Dermis microvascular lymphatic vessel endothelial cell (primary cell): ENCODE data around the gene TRMT112. TPM values are rescaled to one million over a fixed set of nuclear protein-coding genes. Genes with fewer than 3 reads are reported as not detected.
A peak's percentile ranks its signal among the peaks of the same experiment; 100 is the strongest.

Source experiments
- DNase-seq, 2 donors: peaks; one replicate each; pipeline versions ENCODE4 v3.0.0 to v3.0.0-alpha.2; 2010; ENCODE audit warnings: low read depth in 2 of 2
- total RNA-seq: library from RNA; depleted of rRNA; stranded (reverse); fragments of >200 nt; gene quantifications from 2 replicates; pipeline ENCODE4 v1.2.1, GENCODE V29; 2014

The TRMT112 gene
- 168 and 222 TPM in 2 replicates for total RNA-seq

DNA sequence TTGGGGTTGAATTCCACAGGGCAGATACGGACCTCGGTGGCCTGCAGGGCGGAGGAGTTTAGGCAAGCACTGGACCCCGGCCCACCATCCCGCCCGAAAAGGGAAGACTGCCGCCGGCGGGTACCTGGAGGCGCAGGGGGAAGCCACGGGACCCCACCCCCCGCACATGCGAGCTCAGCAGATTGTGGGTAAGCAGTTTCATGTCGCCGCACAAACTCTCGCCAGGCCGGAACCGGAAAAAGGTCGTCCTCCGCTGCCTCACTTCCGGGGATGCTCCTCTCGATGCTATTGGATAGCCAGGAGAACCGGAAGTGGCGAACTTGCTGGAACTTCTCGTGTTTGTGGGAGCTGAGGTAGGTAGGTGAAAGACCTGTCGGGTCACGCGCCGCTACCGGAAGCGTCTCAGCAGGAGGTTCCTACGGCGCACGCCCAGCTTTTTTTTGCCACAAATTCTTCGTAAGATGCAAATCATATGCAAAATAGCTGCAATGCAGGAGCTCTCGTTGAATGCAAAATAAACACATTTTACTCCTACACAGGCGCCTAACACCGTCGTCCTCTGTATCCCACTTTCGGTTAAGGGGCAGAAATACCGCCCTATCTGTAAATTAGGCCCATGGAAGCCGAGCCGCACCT lies at the start of gene TRMT112:
Gene TRMT112 (minus strand): TSS at position 235 of the 636 bp plus-strand sequence. CDS start 33 bp downstream, at position 202.
- DNase-seq, result peak; percentile 97 to 99

DNA sequence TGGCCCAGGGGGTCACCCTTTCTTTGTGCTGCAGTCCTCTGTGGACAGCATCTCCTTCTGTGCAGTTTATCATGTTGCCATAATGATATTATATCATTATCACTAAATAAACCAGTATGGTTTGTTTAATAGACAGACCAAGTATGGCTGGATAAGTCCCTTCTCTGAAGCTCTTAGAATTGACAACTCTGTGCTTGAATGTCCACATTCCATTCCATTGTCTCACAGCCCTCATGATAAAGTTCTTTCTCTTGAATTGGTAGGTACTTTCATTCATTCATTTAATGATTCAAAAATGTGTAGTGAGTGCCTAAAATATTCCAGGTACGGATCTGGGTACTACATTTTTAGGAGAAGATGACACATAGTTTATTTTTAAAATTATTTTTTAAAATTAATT lies 49.4 kb upstream of the TRMT112 start:
- no peak for DNase-seq

DNA sequence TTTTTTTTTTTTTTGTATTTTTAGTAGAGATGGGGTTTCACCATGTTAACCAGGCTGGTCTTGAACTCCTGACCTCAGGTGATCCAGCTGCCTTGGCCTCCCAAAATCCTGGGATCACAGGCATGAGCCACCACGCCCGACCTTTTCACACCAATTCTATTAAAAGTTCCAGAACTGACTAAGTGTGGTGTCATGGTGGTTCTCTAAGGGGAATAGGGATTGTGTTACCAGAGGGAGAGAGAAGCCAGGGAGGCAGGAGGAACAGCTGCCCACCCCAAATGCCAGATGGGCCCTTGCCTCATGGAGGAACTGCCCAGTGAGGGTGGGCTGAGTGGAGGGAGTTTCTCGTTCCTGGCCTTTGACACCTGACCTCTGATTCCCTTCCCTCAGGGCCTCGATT lies 47.6 kb upstream of the TRMT112 start:
- DNase-seq, result no peak

DNA sequence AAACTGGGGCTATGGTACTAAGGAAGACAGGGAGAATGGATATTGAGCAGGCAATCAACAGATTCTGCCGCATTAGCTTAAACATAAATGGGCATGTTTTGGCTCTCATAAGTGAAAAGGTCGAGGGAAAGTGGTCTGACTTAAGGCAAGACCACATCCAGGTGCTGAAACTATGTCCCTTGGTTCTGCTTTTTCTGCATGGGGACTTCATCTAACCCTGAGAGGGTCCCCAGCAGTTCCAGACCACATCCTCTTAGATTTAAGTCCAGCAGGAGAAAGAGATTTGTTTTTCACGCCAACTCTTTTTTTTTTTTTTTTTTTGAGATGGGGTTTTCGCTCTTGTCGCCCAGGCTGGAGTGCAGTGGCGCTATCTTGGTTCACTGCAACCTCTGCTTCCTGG lies 47.1 kb upstream of the TRMT112 start:
- no peak for DNase-seq

DNA sequence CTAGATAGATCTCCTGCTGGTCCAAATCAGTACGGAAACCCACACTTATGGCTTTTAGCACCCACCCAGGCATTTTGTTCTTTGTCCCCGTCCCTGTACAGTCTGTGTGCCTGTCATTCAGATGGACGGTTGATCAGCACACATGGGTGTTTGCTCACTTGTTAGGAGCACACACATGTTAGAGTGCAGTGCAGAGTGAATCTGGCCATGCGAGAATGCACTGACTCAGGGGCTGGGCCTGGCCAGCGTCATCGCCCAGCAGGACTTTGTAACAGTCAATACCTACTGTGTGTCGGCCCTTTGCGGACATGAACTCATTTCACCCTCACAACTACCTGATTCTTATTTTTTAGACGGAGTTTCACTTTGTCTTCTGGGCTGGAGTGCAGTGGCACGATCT lies 45.0 kb upstream of the TRMT112 start:
- DNase-seq, result no peak

DNA sequence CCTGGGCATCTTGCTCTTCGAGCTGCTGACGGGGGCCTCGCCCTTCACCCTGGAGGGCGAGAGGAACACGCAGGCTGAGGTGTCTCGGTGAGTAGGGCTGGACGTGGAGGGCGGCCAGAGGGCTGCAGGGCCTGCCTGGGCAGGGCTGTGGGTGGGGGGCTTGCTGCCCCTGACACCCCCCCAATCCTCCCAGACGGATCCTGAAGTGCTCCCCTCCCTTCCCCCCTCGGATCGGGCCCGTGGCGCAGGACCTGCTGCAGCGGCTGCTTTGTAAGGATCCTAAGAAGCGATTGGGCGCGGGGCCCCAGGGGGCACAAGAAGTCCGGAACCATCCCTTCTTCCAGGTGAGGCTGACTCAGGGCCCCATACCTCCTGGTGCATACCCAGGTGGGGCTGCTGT lies 44.3 kb upstream of the TRMT112 start:
- no peak for DNase-seq

DNA sequence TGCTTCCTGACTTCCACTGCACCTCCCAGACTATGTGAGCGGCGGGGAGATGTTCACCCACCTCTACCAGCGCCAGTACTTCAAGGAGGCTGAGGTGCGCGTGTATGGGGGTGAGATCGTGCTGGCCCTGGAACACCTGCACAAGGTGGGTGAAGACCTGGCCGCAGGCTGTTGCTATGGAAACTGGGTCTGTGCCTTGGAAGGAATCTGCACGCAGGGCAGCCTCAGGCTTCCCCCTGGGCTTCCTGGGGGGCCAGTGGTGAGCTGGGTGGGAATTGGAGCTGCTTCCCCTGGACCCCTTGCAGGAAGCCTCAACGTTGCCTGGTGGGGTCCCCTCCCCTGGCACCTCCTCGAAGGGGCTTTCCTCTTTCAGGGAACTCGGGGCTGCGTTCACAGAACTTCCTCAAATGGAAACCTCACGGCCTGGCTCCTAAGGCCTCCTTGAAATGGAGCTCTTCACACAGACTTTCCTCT lies 43.1 kb upstream of the TRMT112 start:
- no peak for DNase-seq

DNA sequence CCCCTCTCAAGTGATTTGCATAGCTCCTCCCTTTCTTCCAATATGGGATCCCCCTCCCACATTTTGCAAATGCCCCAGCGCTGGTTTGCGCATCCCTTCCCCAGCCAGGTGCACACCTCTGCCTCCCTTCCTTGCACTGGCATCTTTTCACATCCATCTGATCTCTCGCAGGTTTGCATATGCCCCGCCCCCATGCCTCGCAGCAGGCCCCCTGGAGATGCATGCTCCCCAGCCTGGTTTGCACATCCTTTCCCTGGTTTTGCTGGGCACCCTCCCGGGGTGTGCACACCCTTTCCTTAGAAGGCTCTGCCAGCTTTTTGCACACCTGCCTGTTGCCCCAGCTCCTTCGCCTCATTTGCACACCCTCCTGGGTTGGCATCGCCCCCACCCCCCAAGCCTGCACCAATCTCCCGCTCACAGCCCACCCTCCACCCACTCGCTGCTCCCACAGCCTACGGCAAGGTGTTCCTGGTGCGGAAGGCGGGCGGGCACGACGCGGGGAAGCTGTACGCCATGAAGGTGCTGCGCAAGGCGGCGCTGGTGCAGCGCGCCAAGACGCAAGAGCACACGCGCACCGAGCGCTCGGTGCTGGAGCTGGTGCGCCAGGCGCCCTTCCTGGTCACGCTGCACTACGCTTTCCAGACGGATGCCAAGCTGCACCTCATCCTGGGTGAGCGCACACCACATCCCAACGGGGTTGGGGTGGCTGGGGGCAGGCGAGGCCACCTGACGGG lies 42.5 kb upstream of the TRMT112 start:
- DNase-seq, result no peak

DNA sequence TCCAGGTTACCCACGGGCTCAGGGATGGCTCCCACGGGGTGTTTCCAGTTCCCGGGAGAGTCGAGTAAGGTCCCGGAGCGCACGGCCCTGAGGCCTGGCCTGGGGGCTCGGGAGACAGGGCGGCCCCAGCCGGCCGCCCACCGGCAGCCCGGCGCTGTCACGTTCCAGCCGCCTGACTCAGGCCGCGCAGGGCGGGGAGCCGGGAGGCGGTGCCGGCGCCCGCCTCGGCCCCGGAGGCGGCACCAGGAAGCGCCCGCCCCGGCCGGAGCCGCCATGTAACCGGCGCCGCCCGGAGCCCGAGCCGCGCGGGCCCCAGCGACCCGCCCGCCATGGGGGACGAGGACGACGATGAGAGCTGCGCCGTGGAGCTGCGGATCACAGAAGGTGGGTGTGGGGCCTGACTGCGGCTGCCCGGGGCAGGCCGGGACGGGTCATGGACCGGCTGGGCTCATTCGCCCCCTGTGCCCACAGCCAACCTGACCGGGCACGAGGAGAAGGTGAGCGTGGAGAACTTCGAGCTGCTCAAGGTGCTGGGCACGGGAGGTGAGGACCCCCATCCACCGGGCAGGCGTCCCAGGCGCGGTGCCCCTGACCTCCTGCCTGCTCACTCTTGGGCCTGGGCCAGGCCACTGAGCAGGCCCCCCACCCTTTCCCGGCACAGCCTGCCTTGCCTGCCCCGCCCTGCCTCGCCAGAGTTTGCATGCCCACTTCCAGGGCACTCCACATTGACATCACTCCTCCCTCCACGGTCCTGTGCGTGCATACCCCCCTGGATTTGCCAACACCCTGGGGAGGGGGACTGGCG lies 41.8 kb upstream of the TRMT112 start, which contains the start of gene RPS6KA4:
Gene RPS6KA4 (plus strand): TSS at position 256 of the 805 bp plus-strand sequence. CDS start 74 bp downstream, at position 330.
- peak in 1 of 2 donors; percentile 71 for DNase-seq

DNA sequence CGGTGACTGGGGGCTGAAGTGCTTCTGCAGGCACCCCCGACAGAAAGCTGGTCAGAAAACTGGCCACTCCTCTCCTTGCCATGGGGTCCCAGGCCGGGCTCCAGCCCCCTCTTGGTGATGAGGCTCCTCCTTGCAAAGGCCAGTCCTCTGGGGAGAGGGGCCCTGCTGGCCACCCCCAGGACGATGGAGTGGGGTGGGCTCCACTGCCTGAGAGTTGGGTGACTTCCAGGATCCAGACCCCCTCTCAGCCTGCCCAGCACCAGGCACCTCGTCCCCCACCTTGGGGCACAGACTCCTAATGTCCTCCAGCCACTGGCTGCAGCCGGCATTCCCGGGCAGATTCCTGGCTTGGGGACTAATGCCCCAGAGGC lies 41.2 kb upstream of the TRMT112 start:
- DNase-seq, result no peak

DNA sequence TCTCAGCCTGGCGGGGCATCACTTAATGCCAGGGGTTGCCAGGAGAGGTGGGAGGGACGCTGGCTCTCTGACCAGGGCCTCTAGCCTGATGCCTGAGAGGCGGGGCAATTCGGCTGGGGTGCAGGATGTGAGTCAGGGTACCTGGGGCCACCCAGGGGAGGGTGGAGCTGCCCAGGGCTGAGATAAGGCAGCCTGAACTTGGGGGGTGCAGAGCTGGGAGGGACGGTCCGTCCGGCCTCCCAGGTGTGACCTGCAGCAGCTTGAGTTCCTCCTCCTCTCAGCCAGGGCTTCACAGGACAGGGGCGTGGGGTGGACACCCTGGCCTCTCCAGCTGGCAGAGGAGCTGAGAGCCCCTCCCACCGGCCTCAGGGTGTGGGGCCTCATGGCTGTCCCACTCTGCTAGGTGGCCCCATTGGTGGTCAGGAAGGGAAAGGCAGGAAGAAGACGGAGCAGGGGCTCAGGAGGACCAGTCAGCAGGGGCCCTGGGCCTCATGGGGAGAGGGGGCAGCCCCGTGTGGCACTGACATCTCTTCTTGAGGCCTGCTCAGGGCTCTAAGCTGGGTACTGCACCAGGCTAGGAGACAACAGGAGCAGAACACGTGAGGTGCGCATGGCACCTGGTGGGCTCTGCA lies 40.7 kb upstream of the TRMT112 start:
- no peak for DNase-seq

DNA sequence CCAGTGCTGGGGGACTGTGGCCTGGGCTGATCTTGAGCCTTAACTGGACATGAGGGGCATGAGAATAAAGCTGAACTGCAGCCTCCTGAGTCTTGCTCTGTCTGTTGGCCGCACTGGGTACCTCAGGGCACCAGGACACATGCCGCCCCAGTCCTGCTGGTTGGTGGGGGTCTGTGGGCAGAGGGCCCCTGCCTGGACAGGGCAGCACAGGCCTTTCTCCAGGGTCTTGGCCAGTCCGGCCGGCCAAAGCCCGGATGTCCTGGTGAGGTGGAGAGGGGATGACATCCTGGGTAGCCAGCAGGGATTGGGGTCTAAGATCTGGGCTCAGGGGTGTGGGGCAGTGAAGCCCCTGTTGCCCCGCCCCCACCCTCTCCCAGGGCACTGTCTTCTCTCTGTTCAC lies 40.1 kb upstream of the TRMT112 start:
- DNase-seq, result no peak

DNA sequence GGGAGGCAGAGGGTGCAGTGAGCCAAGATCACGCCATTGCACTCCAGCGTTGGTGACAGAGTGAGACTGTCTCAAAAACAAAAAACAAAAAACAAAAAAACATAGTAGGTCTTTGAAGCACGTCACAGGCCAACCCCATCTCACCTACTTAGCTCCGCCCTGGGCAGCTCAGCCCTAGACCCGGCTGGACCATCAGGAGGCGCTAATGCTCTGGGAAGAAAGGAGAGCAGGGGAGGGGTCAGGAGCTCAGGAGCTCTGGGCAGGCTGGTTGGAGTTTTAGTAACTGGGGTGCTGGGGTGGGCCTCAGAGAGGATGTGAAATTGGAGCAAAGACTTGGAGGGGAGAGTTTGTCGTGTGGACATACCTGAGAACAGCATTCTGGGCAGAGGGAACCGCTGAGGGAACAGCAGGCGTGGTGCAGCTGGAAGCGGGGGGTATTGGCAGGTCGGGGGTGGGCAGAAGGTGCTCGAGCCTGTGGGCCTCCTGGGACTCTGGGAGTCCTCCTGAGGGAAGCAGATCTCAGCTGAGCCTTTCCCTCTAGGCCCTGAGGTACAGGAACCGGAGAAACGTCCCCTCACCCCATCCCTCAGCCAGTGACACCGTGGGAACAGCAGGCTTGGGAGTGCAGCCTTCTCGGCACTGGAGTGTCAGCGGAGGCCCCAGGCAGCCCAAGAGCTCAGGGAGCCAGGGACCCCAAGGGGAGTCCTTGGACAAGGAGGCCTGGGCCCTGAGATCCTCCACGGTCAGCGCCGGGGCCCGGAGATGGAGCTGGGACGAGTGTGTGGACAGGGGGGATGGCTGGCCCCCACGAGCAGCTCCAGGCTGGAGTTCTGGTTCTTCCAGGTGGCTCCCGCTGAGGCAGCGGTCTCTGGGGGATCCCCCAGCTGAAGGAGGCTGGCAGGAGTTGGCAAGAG lies 39.4 kb upstream of the TRMT112 start:
- DNase-seq, result peak in 1 of 2 donors; percentile 50

DNA sequence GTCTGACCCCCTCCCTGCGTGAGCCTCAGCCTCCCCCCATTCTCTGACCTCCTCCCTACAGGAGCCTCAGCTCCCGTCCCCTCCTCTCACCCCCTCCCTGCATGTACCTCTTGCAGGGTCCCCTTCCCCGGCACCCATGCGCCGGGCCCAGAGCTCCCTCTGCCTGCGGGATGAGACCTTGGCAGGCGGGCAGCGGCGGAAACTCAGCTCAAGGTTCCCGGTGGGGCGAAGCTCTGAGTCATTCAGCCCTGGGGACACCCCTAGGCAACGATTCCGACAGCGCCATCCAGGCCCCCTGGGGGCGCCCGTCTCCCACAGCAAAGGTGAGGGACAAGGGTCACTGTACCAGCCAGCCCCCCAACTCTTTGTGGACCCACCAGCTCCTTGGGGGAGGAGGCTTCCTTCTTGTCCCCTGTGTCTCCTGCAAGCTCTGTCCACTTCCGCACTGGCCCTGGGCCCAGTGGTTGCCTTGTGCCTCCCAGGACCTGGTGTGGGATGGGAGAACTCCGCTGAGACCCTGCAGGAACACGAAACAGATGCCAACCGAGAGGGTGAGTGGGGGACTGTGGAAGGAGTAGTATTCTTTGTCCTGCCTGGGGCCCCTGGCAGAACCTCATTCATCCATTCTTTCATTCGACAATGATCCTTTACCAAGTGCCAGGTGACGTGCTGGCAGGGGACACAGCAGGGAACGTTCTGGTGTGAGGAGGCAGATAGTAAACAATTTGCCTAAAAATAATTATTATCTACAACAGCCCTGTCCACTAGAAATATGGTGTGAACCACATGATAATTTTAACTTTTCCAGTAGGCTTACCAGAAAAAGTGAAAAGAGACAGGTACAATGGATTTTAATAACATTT lies 38.0 kb upstream of the TRMT112 start:
- peak; percentile 61 to 84 for DNase-seq

DNA sequence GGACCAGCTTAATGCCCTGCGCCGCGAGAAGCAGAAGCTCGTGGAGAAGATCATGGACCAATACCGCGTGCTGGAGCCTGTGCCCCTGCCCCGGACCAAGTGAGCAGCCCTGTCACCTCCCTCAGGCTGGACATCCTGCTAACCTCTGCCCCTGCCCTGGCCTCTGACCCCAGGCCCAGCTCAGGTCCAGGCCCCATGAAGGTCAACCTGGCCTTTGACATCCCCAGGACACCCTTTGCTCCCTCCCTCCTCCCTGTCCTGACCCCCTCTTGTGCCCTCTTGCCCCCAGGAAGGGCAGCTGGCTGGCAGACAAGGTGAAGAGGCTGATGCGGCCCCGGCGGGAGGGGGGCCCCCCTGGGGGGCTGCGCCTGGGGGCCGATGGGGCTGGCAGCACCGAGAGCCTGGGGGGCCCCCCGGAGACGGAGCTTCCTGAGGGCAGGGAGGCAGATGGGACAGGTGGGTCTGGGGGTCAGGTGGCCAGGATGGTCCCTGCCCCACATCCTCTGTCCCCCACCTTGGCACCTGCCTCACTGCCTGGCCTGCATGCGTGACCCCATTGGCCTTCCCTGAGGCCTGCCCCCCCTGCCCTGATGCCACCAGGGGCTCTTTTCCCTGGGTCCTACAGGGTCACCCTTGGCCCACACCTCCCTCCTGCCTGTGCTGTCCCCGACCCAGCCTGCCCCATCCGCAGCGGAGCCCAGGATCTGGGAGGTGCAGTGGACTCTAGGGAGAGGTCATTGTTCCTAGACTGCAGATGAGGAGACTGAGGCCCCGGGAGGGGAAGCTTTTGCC lies 36.6 kb upstream of the TRMT112 start:
- DNase-seq, result no peak

DNA sequence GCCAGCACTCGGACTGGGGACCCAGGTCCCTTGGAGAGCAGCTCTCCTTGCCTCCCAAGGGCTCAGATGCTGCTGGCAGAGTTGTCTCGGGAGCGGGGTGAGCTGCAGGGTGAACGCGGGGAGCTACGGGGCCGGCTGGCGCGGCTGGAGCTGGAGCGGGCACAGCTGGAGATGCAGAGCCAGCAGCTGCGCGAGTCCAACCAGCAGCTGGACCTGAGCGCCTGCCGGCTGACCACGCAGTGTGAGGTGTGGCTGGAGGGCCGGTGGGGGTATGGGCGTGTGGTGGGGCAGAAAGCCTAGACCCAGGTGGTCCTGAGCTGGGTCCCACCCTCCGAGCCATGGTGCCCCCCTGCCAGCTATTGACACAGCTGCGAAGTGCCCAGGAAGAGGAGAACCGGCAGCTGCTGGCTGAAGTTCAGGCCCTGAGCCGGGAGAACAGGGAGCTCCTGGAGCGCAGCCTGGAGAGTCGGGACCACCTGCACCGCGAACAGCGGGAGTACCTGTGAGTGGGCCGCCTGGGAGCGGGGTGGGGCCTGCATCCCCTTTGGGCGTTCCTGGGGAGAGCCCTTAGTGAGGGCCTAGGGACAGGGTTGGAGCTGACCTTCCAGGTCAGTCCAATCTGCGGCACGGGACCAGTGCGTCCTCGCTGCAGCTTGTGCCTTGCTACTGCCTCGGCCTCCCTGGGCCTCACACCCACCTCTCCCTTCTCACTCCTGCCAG lies 35.8 kb upstream of the TRMT112 start:
- DNase-seq, result no peak

DNA sequence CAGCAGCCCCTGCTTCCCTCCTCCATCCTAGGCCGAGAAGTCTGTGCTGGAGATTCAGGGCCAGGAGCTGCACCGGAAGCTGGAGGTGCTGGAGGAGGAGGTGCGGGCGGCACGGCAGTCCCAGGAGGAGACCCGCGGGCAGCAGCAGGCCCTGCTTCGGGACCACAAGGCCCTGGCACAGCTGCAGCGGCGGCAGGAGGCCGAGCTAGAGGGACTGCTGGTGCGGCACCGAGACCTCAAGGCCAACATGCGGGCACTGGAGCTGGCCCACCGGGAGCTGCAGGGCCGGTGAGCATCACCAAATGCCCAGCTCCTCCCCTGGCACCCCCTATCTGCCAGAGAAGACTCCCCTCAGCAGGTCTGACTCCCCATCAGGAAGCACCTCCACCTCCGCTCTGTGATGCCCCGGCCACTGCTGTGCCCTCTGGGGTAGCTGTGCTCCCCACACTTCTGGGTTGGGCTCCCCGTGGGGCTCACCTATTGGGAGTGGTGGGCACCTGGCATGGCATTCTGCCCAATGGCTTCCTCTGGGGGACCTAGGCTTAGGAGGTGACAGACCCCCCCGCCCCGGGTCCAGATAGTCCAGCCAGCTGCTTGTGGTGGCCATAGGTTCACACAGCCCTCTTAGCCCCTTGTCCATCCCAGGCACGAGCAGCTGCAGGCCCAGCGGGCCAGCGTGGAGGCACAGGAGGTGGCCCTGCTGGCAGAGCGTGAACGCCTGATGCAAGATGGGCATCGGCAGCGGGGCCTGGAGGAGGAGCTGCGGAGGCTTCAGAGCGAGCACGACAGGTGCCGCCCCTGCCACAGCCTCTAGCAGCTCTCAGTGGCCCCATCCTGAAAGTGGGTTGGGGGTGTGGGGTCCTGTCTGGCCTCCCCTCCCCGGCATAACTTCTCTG lies 35.0 kb upstream of the TRMT112 start:
- no peak for DNase-seq
